Mucosa of stomach (tissue), 1 donor: Measurements from ENCODE around the gene HSBP1.

ENCODE experiments used
- H3K27me3 ChIP-seq: one replicate; pipeline ENCODE4 v1.7.0; 2013; ENCODE audit warnings: mild to moderate bottlenecking, low read length; ENCODE audit not compliant: control insufficient read depth, insufficient read depth
- H3K36me3 ChIP-seq: one replicate; pipeline ENCODE4 v1.7.0; 2013; ENCODE audit warnings: low read length; ENCODE audit not compliant: control insufficient read depth, insufficient read depth
- H3K4me1 ChIP-seq: one replicate; pipeline ENCODE4 v1.7.0; 2013; ENCODE audit warnings: mild to moderate bottlenecking, low read length; ENCODE audit not compliant: control insufficient read depth, insufficient read depth
- H3K4me3 ChIP-seq: one replicate; pipeline ENCODE4 v1.7.0; 2013; ENCODE audit warnings: low read length
- H3K9ac ChIP-seq: one replicate; pipeline ENCODE4 v1.7.0; 2013; ENCODE audit warnings: mild to moderate bottlenecking, low read length, moderate library complexity
- H3K9me3 ChIP-seq: one replicate; pipeline ENCODE4 v1.7.0; 2013; ENCODE audit warnings: mild to moderate bottlenecking, low read length, moderate library complexity; ENCODE audit not compliant: control insufficient read depth
- donor health status: Pancreatic carcinoma.

The HSBP1 gene

DNA sequence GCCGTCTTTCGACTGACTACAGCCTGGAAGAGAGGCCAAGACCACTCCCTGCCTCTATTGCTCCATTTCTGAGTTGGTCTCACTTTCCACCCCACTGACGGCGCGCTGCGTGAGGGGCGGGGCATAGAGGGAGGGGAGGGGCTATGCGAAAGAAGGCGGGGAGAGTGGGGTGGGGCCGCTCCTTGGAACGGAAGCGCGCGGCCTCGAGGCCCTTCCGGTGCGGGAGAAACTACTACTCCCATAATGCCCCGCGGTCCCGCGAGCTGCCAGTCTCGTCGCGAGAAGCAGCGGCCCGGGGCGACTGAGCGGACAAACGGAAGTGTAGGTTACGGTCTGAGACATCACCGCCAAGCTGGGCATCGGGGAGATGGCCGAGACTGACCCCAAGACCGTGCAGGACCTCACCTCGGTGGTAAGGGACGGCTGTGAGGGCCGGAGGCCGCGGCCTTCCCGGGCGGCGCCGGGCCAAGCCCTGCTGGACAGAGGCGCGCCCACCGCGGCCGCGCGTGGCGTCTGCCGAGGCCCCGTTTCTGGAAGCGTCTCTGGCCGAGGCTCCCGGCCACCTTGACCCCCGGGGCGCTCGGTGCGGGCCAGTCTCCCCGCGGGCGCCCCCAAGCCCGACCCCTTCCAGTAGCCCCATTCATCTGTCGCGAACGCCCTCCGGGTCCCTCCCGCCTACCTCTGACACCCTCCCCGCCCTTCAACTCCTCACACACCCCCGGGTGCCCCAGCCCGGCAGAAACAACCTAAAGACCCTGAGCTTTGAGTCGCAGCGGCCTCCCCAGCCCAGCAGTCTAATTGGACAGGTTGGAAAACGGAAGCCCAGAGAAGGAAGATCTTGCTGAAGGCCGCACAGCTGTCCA lies at the start of gene HSBP1:
HSBP1 (plus strand) TSS at position 269 of the 863 bp plus-strand sequence; CDS start at position 368, 99 bp downstream.
- Histone ChIP-seq H3K9me3 (no peaks in the 10 kb centered on the region), H3K27me3 (no peaks in the 10 kb centered on the region), H3K4me3 (peak within 1 kb of the TSS; percentile 88), H3K4me1 (peaks cover 18% of the 10 kb centered on the region), H3K9ac (peak within 1 kb of the TSS; percentile 94), H3K36me3 (no peaks in the 10 kb centered on the region)

- H3K27me3 ChIP-seq, result no peaks in the 10 kb centered on the region
- H3K36me3 ChIP-seq, result no peaks in the 10 kb centered on the region
- no peaks in the 10 kb centered on the region for H3K4me1 ChIP-seq
- H3K4me3 ChIP-seq, result no peak overlapping the region
- no peaks in the 10 kb centered on the region for H3K9me3 ChIP-seq
- H3K9ac ChIP-seq, result no peak overlapping the region
These were observed 45.4 kb upstream of the HSBP1 start for GRCh38 chr16:83762141-83762991.

DNA sequence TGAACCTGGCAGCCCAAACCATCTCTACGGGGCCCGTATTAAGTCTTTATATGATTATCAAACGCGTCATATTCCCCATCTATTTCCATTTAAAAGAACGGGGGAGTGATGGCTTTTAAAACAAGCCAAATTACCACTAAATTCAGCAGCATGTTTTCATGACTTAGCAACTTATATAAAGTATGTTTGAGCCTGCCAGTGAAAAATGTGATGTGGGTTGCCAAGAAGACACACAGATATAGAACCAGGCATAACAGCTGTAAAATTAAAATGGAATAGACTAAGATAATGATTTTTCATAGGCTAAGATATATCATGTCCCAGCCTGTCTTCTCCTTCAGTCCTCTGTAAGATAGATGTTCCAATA lies 44.8 kb upstream of the HSBP1 start:
- H3K4me3 ChIP-seq, result no peak overlapping the region
- H3K9me3 ChIP-seq, result no peaks in the 10 kb centered on the region
- H3K4me1 ChIP-seq, result no peaks in the 10 kb centered on the region
- no peaks in the 10 kb centered on the region for H3K27me3 ChIP-seq
- no peak overlapping the region for H3K9ac ChIP-seq
- H3K36me3 ChIP-seq, result no peaks in the 10 kb centered on the region

DNA sequence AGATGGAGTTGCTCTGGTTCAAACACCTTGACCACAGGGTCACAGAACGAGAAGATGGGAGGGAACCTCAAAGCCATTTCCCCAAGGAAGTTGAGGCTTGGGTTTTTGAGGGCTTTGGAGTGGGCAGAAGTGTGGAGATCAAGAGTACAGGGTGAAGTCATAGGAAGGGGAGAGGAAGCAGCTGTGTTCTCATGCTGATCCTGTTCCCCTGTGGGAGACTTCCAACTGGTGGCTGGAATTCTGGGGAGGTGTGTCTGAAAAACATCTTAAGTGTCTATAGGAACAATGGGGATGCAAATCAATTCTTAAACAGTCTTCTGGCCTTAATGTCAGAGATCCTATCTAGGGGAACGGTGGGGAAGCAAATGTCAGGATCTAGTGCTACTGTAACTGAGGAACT lies 38.8 kb upstream of the HSBP1 start:
- no peak overlapping the region for H3K4me3 ChIP-seq
- no peaks in the 10 kb centered on the region for H3K9me3 ChIP-seq
- no peaks in the 10 kb centered on the region for H3K27me3 ChIP-seq
- H3K4me1 ChIP-seq, result no peaks in the 10 kb centered on the region
- H3K9ac ChIP-seq, result no peak overlapping the region
- no peaks in the 10 kb centered on the region for H3K36me3 ChIP-seq

DNA sequence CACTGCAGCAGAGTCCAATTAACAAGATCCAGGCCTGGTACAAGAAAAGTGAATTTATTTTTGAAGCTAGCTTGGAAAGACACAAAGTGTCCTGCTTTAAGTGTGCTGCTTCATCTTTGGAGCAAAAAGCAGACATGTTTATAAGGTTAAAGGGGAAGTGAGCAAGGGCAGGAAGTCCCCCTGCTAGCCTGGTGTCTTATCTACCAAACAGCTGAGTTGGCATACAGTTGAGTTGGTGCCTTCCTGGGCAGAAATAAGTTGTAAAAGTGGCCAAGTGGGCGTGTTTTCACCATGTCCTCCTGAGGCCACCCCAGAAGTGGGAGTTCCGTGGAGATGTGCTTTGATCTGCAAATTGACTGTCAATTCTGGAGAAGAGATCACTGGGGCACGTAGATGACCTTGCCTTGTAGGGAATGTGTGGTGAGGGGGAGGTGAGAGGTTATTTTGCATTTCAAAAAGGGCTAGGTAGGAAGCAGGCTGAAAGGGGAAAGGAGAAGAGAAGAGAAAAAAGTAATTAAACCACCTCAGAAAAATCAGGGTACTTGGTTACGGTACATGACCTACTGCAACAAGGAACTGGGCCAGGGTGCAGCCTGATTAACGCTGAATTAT lies 38.3 kb upstream of the HSBP1 start:
- Histone ChIP-seq H3K4me1 (no peaks in the 10 kb centered on the region), H3K9me3 (no peaks in the 10 kb centered on the region), H3K27me3 (no peaks in the 10 kb centered on the region), H3K9ac (no peak overlapping the region), H3K4me3 (no peak overlapping the region), H3K36me3 (no peaks in the 10 kb centered on the region)

DNA sequence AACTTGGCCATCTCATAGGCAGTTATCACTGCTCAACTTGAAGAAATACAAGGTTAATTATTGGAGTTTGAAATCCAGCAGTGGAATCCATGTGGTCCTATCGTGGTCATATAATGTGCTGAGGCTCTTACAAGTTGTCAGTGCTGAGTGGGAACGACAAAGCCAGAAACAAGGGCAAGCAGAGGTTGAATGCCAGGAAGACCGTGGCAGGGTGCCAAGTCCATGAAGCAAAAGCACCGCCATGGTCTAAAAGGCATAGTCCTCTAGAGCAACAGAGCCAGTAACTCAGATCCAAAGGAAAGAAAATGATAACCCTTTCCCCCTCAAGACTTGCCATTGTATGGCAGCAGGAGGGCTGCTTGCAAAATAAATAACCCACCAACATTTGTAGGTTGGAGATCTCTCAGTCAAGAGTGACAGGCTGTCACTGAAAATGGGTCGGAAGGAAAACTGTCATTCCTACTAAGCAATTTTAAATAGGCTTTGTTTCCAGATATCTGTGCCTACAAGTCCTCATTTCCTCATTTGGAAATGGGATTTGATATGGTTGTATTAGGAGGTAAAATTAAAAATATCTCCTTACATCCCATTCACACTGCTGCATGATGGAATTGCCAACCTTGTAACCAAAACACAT lies 36.4 kb upstream of the HSBP1 start:
- Histone ChIP-seq H3K4me1 (no peaks in the 10 kb centered on the region), H3K9ac (no peak overlapping the region), H3K4me3 (no peak overlapping the region), H3K27me3 (no peaks in the 10 kb centered on the region), H3K36me3 (no peaks in the 10 kb centered on the region), H3K9me3 (no peaks in the 10 kb centered on the region)

DNA sequence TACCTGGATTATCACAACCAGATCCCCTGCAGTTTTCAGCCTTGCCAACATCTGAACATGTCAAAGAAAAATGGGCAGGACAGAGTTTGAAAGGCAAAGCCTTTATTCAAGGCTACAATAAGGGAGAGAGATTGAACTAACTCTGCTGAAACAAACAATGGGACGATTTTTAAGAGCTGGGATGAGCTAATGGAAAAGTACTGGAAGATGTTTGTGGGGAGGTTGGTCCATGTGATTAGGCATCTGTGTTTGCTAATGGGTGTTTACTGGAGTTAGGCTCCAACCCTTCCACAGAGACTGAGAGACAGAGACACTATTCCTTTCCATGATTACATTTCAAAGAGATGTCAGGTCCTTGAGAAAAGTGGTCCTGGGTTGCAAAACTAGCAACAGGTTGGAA lies 35.0 kb upstream of the HSBP1 start:
- no peak overlapping the region for H3K4me3 ChIP-seq
- no peaks in the 10 kb centered on the region for H3K36me3 ChIP-seq
- no peaks in the 10 kb centered on the region for H3K9me3 ChIP-seq
- no peak overlapping the region for H3K9ac ChIP-seq
- no peaks in the 10 kb centered on the region for H3K27me3 ChIP-seq
- H3K4me1 ChIP-seq, result no peaks in the 10 kb centered on the region

- H3K4me1 ChIP-seq, result no peaks in the 10 kb centered on the region
- H3K9ac ChIP-seq, result no peak overlapping the region
- no peaks in the 10 kb centered on the region for H3K9me3 ChIP-seq
- H3K27me3 ChIP-seq, result no peaks in the 10 kb centered on the region
- no peaks in the 10 kb centered on the region for H3K36me3 ChIP-seq
- H3K4me3 ChIP-seq, result no peak overlapping the region
These were observed 33.7 kb upstream of the HSBP1 start for GRCh38 chr16:83774066-83774465.

DNA sequence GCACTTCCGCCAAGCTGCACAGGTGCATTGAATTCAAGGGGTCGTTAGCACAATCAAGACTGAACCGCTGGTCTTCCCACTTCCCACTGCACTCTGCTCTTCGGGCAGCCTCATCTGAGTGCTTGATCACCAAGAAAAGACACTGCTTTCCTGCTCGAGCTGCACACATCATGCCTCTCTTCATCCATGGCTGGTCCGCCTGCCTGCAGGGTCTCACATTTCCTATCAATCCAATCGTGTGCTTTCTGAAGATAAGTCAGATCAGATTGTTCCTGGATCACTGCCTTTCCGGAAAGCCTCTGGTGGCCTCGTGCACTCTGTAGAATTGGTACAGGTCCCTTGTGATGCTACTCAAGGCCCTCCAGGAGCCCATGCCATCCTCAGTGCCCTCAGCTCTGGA lies 30.8 kb upstream of the HSBP1 start:
- H3K27me3 ChIP-seq, result no peaks in the 10 kb centered on the region
- H3K9me3 ChIP-seq, result no peaks in the 10 kb centered on the region
- no peaks in the 10 kb centered on the region for H3K36me3 ChIP-seq
- H3K9ac ChIP-seq, result no peak overlapping the region
- H3K4me3 ChIP-seq, result no peak overlapping the region
- no peaks in the 10 kb centered on the region for H3K4me1 ChIP-seq

- no peak overlapping the region for H3K9ac ChIP-seq
- H3K4me1 ChIP-seq, result no peaks in the 10 kb centered on the region
- H3K4me3 ChIP-seq, result no peak overlapping the region
These were observed 27.9 kb upstream of the HSBP1 start for GRCh38 chr16:83779886-83780285.

DNA sequence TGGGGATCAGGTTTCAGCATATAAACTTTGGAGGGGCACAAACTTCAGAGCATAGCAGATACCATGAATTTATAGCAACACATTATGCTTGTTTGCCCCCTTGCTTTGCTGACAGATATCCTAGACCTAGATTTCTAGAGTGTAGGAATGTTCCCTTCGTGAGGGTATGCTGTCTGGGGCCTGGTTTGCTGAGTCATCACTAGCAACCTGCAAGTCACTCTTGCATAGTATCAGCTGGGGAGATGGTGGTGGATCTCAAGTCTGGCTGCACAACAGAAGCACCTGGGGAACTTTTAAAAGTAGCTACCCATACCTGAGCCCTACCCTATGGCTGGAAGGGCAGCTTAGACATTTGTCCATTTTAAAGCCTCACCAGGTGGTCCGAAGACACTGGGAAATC lies 22.3 kb upstream of the HSBP1 start:
- Histone ChIP-seq H3K9me3 (no peaks in the 10 kb centered on the region), H3K4me3 (no peak overlapping the region), H3K4me1 (no peaks in the 10 kb centered on the region), H3K27me3 (no peaks in the 10 kb centered on the region), H3K36me3 (no peaks in the 10 kb centered on the region), H3K9ac (no peak overlapping the region)

More at GRCh38 chr16:83779886-83780285, 27.9 kb upstream of the HSBP1 start:
- no peaks in the 10 kb centered on the region for H3K9me3 ChIP-seq
- no peaks in the 10 kb centered on the region for H3K27me3 ChIP-seq
- H3K36me3 ChIP-seq, result no peaks in the 10 kb centered on the region
